Neural progenitor cell (in vitro differentiated cells): ENCODE results near the gene MYL12B.

Source experiments
- CTCF ChIP-seq: fragments of 200-600 bp; sonication (generic); IDR thresholded peaks from 2 replicates; pipeline ENCODE4 v1.5.1; 2017; ENCODE audit warnings: antibody characterized with exemption, mild to moderate bottlenecking
- EZH2 ChIP-seq: fragments of 200-600 bp; sonication (generic); IDR thresholded peaks from 2 replicates; pipeline ENCODE4 v1.6.1; 2017; ENCODE audit warnings: antibody characterized with exemption, mild to moderate bottlenecking, moderate library complexity

- no peak for TF ChIP-seq CTCF
- no peak for TF ChIP-seq EZH2
Observed at GRCh38 chr18:3246635-3247239, 15.2 kb upstream of the MYL12B start.
